Measurements from ENCODE around the gene MID1IP1.

Gene MID1IP1

DNA sequence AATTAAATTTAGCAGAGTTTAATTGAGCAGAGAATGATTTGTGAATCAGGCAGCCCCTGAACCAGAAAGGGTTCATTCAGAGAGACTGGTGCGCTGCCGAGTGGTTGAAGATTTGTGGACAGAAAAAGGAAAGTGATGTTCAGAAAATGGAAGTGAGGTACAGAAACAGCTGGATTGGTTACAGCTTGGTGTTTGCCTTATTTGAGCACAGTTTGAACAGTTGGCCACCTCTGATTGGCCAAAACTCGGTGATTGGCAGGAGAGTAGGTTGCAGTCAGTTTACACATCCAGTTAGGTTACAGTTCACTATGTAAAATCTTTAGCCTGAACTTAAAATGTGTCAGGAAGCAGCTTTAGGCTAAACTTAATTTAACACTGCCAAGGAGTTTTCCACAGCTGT, 14.9 kb downstream of the MID1IP1 start:
- DNase-seq, result peak; percentile 32 to 67

DNA sequence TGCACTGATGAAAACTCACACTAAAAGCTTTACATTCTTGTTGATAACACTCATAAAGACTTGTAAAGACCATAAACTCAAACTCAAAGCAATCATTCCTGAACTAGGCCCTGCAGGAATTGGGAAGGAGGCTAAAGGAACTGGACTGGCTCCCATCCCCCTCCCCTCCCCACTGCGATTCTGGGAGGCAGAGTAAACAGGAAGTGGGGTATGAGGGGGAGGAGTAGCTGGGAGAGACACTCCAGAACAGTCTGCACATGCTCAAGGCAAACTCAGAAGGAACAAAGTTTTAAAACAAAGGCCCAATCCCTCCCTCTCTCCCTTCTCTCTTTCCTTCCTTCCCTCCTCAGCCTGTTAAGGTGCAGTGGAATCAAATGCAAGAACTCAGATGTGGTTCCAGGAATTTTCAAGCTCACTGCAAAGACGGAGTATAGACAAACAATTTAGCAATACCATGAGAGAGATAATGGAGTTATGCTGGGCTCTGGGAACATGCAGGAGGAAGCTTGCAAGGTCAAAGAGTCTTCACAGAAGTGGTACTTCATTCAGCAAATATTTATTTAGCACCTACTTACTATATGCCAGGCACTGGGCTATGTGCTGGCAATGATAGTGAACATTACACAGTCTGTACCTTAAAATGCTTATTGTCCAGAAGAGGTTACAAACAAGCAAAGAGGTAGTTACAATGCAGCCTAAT, 15.9 kb downstream of the MID1IP1 start:
- DNase-seq, result no peak

DNA sequence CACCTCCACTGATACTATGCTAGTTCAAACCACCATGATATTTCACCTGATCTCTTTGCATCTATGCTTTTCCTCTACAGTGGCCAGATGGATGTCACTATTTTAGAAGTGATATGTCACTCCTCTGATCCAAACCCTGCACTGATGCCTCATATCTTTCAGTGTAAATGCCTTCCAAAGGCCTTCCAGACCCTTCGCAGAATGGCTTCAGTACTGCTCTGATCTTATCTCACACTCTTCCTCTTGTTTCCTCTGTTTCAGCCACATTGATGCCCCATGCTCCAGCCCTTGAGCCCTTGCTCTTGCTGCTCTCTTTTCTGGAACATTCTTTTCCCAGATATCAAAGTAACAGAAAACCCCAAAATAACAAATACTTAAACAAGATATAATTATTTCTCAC, 17.9 kb downstream of the MID1IP1 start:
- DNase-seq, result no peak

DNA sequence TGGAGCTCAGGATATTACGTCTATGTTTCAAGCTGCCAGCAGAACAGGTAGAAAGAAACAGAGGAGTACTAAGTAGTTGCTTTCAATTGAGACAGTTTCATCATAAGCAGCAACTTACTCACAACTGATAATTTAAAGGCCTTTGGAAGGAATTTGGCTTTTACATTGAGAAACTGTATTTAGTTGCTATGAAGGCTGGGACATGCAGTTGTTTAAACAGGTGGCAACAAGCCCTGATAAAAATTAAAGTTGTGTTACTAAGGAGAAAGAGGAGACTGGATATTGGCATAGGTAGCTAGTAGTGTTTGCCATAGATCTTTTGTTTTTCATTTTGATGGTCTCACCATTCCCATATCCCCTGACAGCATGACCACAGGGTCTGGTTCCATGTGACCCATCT, 18.4 kb downstream of the MID1IP1 start:
- no peak for DNase-seq

DNA sequence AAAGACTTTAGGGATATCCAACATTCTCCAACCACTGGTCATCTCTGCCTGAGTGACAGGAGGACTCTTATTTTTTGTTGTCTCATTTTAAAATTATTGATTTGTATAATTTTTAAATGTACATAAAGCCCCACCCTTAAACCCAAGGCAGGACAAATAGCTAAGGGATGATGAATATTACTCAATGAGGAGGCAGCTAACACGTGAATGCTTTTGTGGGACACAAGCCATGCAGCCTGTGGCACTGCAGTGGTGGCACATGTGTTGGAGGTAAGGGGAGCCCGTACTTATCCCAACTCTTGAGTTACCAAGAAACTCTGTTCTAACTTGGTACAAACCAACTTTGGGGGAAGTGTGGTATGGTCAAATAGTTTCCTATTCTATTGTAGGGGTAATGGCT, 19.5 kb downstream of the MID1IP1 start:
- DNase-seq, result no peak

DNA sequence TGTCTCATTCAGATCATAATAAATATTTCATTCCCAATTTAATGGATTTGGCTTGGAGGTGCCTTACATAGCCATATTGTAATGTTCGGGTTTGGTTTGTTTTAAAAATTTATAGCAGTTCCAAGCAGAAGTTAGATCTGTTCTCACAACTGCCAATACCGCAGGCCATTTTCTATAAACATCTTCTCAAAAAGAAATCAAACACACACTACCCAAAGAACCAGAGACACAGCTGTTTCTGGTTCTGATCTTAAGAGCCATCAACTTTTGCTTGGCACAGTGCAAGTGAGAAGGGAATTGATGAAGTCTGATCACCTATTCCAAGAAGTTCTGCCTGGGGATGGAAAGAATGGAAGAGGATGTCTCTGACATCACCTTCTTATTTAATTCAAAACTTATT, 22.9 kb downstream of the MID1IP1 start:
- no peak for DNase-seq

DNA sequence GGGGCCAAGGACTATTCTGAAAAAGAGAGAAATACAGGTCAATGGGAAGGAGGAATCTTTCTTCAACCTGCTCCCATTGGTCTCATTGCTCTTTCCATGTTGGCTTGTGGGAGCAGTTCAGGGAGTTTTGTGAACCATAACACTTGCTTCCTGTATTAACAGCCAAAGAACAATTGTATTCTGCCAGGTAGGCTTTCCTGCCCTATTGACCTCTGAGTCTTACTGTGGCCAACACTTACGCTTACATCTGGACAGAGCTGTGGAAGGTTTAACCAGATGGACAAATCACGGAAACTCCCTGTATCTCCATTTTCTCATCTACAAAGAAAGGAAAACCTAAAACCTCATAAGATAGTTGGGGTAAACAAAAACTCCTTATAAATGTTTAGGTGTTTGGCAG, 30.7 kb downstream of the MID1IP1 start:
- no peak for DNase-seq

GRCh38 chrX:38837389-38837788, 36.1 kb downstream of the MID1IP1 start:
- DNase-seq, result no peak

DNA sequence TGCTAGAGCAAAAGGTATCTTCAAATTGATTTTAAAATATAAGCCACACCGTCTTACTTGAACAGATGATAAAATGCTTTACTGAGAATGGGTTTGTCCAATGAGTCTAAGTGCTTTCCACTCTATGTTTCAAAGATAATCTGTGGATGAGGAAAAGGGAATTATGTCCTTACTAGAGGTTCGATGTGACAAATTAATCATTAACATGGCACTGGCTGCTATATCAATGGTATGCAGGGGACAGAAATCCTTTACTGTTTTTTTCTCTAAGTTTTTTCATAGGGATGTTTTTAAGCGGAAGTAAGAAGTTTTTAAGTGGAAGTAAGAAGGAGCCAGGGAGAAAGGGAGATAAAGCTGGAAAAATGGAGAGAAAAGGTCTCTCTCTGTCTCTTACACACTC, 38.0 kb downstream of the MID1IP1 start:
- DNase-seq, result no peak

DNA sequence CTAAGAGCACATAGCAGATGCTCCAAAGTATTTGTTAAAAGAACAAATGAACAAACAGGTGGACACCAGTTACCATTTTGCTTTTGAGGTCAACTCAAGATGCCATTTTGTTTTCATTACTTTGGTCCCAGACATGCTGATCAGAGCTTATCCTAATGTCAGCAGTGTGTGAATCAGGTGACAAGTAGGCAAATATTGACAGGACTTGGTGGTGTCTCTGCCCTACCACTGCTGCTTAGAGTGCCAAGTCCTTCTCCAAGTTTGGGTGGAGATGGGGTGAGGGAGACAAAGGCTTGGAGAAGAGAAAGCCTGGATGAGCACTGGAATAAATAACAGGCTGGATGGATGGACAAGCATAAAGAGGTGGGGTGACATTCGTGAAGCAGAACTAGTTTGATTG, 38.7 kb downstream of the MID1IP1 start:
- DNase-seq, result no peak

- DNase-seq, result no peak
Observed at GRCh38 chrX:38841750-38842149, 40.5 kb downstream of the MID1IP1 start.

DNA sequence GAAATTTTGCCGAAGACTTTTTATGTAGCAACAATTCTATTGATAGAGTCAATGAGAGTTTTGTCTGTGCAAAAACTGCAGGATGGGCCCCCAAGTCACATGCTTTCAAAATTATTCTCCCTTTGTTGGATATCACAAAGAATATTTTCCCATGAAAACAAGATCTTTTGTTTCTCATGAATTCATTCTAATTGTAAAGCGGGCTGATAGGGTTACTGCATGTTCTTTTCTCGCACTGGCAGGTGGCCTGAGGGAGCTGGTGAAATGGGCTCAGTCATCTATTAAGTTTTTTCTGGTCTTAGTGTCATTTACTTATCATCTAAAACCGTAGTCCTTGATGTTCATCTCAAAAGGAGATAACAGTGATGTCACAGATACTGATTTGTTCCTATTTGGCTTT, 44.2 kb downstream of the MID1IP1 start:
- DNase-seq, result no peak

DNA sequence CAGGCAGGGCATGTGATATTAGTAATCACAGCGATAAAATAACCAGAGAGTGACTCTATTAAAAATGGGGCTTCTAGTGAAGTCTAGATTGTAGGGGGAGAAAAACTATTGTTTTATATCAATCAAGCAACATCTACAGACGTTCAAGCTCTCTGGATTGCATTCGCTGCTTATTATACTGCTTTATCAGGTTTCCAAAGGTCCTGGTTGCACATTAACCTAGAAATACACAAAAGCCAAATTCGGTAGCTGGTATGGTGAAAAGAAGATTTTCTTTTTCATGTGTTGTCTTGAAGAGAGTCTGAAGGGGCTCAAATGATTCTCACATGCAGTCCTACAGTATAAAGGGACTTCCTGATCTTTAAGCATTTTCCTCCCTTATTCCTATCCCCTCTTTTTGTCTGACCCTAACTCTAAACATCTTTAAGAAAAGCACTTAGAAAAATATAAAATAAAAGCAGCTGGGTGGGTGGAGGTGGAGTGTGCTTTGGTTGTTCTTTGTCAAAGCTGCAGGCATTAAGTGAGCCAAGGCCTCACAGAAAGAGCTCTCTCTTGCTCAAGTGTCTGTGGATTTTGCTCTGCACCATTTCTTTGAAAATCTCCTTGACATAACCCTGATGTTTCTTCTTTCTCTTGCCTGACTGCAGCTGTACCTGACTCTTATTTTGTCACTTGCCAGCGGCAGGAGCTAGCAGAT, 46.1 kb downstream of the MID1IP1 start:
- DNase-seq, result no peak

DNA sequence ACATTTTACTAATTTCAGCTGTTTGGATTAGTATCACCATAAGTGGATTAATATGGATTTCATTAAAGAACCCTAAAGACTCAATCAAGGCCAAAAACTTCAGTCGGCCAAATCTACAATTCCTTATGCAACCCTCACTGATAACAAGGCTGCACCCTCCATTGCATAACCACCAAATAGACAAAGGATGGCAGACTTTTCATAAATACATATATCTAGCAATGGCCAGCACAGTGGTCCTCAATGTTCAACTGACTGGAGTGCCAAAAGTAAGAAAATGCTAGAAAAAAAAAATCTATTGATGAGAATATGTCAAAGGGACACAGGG, 46.6 kb downstream of the MID1IP1 start:
- DNase-seq, result no peak

DNA sequence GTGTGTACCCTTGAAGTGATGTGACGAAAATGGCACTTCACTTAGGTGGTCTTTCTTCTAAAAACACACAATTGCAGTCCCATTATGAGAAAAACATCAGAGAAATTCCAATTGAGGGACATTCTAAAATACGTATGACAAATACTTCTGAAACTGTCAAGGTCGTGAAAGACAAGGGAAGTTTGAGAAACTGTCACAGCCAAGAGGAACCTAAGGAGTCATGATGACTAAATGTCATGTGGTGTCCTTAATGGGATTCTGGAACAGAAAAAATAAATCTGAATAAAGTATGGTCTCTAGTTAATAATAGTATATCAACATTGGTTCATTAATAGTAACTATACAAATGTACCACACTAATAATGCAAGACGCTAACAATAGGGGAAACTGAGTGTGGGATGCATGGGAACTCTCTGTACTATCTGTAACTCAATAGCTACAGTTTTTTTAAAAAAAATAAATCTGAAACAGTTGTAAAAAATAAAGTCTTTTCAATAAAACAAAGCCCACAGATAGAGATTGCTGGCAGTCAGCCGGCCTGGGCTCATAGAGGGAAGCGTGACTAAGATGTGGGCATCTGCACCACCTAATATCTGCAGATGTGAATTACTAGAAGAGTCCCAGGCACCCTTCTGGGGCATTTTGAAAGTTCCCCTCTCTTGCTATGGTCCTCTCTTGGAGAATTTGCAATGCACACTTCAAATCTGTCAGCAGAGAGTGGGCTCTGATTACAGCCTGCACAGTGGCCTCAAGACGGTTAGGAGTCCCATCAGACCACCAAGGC, 47.6 kb downstream of the MID1IP1 start:
- no peak for DNase-seq

DNA sequence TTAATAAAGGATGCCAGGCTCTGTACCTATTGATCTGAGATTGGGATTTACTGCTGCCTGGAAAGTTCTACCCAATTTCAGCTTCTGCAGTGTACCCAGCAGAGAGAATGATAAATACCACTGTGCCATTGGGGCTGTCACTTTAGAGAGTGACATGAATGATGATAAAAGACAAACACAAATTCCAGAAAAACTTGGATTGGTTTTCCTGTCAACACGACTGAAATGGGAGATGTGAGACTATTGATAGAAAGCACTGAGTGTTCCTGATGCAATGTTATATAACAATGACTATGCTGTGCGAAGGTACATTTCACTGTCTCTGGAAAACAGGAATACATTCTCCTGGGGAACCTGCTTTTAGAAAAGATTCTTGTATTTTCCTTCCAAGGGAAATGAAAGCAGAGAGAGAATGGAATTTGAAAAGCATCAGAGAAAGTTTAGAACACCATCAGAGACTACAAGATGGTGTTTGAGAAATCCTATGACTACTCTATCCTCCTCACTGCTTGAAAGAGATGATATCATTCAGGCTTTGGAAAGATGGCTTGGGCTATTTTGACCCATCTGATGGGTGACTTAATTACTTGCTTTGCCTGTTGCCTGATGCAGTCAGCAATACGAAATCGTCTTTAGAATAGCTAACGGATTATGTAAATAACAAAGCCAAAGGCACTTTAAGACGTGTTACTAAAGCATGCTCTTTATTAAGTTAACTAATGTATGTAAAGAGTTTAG, 49.7 kb downstream of the MID1IP1 start:
- DNase-seq, result no peak

DNA sequence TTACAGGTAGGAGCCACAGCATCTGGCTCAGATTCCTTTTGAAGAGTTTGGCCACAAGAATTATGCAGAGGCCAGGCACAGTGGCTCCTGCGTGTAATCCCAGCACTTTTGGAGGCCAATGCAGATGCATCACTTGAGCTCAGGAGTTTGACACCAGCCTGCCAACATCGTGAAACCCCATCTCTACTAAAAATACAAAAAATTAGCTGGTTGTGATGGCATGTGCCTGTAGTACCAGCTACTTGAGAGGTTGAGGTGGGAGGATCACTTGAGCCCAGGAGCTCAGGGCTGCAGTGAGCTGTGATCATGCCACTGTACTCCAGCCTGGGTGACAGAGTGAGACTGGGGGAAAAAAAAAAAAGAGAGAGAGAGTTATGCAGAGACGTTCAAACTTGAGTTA, 53.0 kb downstream of the MID1IP1 start:
- DNase-seq, result no peak

Measured in CD4-positive, alpha-beta T cell treated with Interleukin-4 for 1 hour (primary cell).